Upper lobe of left lung (tissue), 6 donors: ENCODE results near the gene PSENEN. TPM values are rescaled to one million over a fixed set of nuclear protein-coding genes. Genes with fewer than 3 reads are reported as not detected.

Experiments used
- ATAC-seq, 2 donors: fragments of 200-7000 bp; cut with Tn5 transposase; one replicate each; pipeline ENCODE4 v1.9.1; 2022; ENCODE audit warnings: mild to moderate bottlenecking in 2 of 2, moderate library complexity in 2 of 2; ENCODE audit not compliant: low FRiP score in 2 of 2
- DNase-seq, 2 donors: peaks; one replicate each; pipeline ENCODE4 v3.0.0-alpha.2; 2019 to 2020
- H3K27ac ChIP-seq, 4 donors: fragments of 200-600 bp; sonication (generic); one replicate each; pipeline ENCODE4 v1.5.1; 2016 to 2019
- H3K27me3 ChIP-seq, 4 donors: fragments of 200-600 bp; sonication (generic); one replicate each; pipeline ENCODE4 v1.5.1; 2017 to 2019
- H3K36me3 ChIP-seq, 4 donors: fragments of 200-600 bp; sonication (generic); one replicate each; pipeline ENCODE4 v1.5.1; 2016 to 2019
- H3K4me1 ChIP-seq, 4 donors: fragments of 200-600 bp; sonication (generic); one replicate each; pipeline ENCODE4 v1.5.1; 2018 to 2019
- H3K4me3 ChIP-seq, 4 donors: fragments of 200-600 bp; sonication (generic); one replicate each; pipeline ENCODE4 v1.5.1; 2017 to 2019; ENCODE audit warnings: mild to moderate bottlenecking in 2 of 4, moderate library complexity in 1 of 4
- H3K9me3 ChIP-seq, 4 donors: fragments of 200-600 bp; sonication (generic); one replicate each; pipeline ENCODE4 v1.5.1; 2018 to 2019
- CTCF ChIP-seq, 6 experiments: fragments of 450-650 bp in 4 of 6; fragments of 200-600 bp in 2 of 6; sonication (generic) in 2 of 6; IDR thresholded peaks; one replicate each; pipeline ENCODE4 v1.5.1; 2016 to 2019; ENCODE audit warnings: antibody characterized with exemption in 6 of 6
- EP300 ChIP-seq, 4 donors: sonication (generic); formaldehyde crosslinking; IDR thresholded peaks; one replicate each; pipeline ENCODE4 v1.5.1; 2017; ENCODE audit warnings: antibody characterized with exemption in 4 of 4, control low read depth in 2 of 4
- POLR2A ChIP-seq, 4 donors: fragments of 450-650 bp; IDR thresholded peaks; one replicate each; pipeline ENCODE4 v1.5.1; 2016 to 2017; ENCODE audit warnings: antibody characterized with exemption in 4 of 4, mild to moderate bottlenecking in 2 of 4
- POLR2AphosphoS5 ChIP-seq, 2 donors: sonication (generic); formaldehyde crosslinking; IDR thresholded peaks; one replicate each; pipeline ENCODE4 v1.5.1; 2017; ENCODE audit warnings: antibody characterized with exemption in 2 of 2
- WGBS, 2 donors: methylation state at CpG; one replicate each; pipeline ENCODE4 v1.1.5; 2017 to 2018; 5-methylcytosine and 5-hydroxymethylcytosine counted together
- total RNA-seq, 6 donors: library from RNA; depleted of rRNA in 4 of 6; stranded (reverse); fragments of >200 nt in 4 of 6; gene quantifications; one replicate each; pipeline versions ENCODE4 v1.1.0 to v1.2.1, GENCODE V29; 2016 to 2021
- donor health status: DM: no; HTN: no; CAD: no; lungs with moderate emphysema.
- donor health status: DM: no; HTN: yes; CAD: no; lungs with severe emphysema.

Gene PSENEN
- total RNA-seq, 6 donors from 2014 or later = 43.4 to 60.9 (median 54.5) TPM

- 87 to 92% methylated on average over 2 to 8 of the region's 15 CpGs for WGBS, 2 donors
- DNase-seq (peak in 1 of 2 donors; percentile 55), ATAC-seq (no peak)
- TF ChIP-seq POLR2AphosphoS5 (IDR thresholded peaks at IDR 0.05) (no peak), CTCF (IDR thresholded peaks at IDR 0.05) (no peak), EP300 (IDR thresholded peaks at IDR 0.05) (no peak)
- H3K4me3 ChIP-seq = no peak overlapping the region
- H3K27ac ChIP-seq = no peak overlapping the region
- H3K4me1 ChIP-seq = no peaks in the 10 kb centered on the region
- H3K36me3 ChIP-seq = peaks cover 0 to 20% (median 10%) of the 10 kb centered on the region in 4 donors
- no peaks in the 10 kb centered on the region for H3K27me3 ChIP-seq
- no peaks in the 10 kb centered on the region for H3K9me3 ChIP-seq
These were observed 41.9 kb downstream of the PSENEN start for GRCh38 chr19:35787227-35787799.

- Histone ChIP-seq H3K36me3 (peaks cover 0 to 16% (median 8%) of the 10 kb centered on the region in 4 donors), H3K4me1 (no peaks in the 10 kb centered on the region), H3K9me3 (no peaks in the 10 kb centered on the region), H3K27ac (no peak overlapping the region), H3K4me3 (no peak overlapping the region), H3K27me3 (no peaks in the 10 kb centered on the region)
- 82 to 83% methylated on average over 8 to 12 of the region's 12 CpGs for WGBS, 2 donors
- DNase-seq (no peak), ATAC-seq (no peak)
- TF ChIP-seq POLR2AphosphoS5 (IDR thresholded peaks at IDR 0.05) (no peak), EP300 (IDR thresholded peaks at IDR 0.05) (no peak), POLR2A (IDR thresholded peaks at IDR 0.05) (no peak), CTCF (IDR thresholded peaks at IDR 0.05) (no peak)
These were observed 42.9 kb downstream of the PSENEN start for GRCh38 chr19:35788205-35788960.

GRCh38 chr19:35789195-35789977 lies 43.9 kb downstream of the PSENEN start:
- Histone ChIP-seq H3K4me3 (no peak overlapping the region), H3K36me3 (peaks cover 0 to 15% (median 5%) of the 10 kb centered on the region in 4 donors), H3K4me1 (no peaks in the 10 kb centered on the region), H3K9me3 (no peaks in the 10 kb centered on the region), H3K27ac (no peak overlapping the region), H3K27me3 (no peaks in the 10 kb centered on the region)
- TF ChIP-seq CTCF (IDR thresholded peaks at IDR 0.05) = no peak
- no peak for TF ChIP-seq EP300 (IDR thresholded peaks at IDR 0.05)
- TF ChIP-seq POLR2AphosphoS5 (IDR thresholded peaks at IDR 0.05) = no peak
- WGBS, 2 donors = 94 to 98% methylated on average over 4 to 11 of the region's 11 CpGs
- DNase-seq = peak in 1 of 2 donors; percentile 70
- ATAC-seq = no peak

GRCh38 chr19:35789978-35790944 lies 44.8 kb downstream of the PSENEN start:
- H3K27me3 ChIP-seq = no peaks in the 10 kb centered on the region
- no peaks in the 10 kb centered on the region for H3K4me1 ChIP-seq
- TF ChIP-seq POLR2A (IDR thresholded peaks at IDR 0.05) = no peak
- TF ChIP-seq EP300 (IDR thresholded peaks at IDR 0.05) = no peak
- TF ChIP-seq CTCF (IDR thresholded peaks at IDR 0.05) = no peak
- H3K4me3 ChIP-seq = no peak overlapping the region
- no peak for ATAC-seq
- 88 to 96% methylated on average over 5 to 11 of the region's 19 CpGs for WGBS, 2 donors
- no peak overlapping the region for H3K27ac ChIP-seq
- no peaks in the 10 kb centered on the region for H3K9me3 ChIP-seq
- peaks cover 0 to 9% (median 2%) of the 10 kb centered on the region in 4 donors for H3K36me3 ChIP-seq
- DNase-seq = peak in 1 of 2 donors; percentile 72
